Measurements from ENCODE around the gene MYT1. TPM values are rescaled to one million over a fixed set of nuclear protein-coding genes. Genes with fewer than 3 reads are reported as not detected.

Gene MYT1
- total RNA-seq, 4 donors from 2014 or later: not detected

DNA sequence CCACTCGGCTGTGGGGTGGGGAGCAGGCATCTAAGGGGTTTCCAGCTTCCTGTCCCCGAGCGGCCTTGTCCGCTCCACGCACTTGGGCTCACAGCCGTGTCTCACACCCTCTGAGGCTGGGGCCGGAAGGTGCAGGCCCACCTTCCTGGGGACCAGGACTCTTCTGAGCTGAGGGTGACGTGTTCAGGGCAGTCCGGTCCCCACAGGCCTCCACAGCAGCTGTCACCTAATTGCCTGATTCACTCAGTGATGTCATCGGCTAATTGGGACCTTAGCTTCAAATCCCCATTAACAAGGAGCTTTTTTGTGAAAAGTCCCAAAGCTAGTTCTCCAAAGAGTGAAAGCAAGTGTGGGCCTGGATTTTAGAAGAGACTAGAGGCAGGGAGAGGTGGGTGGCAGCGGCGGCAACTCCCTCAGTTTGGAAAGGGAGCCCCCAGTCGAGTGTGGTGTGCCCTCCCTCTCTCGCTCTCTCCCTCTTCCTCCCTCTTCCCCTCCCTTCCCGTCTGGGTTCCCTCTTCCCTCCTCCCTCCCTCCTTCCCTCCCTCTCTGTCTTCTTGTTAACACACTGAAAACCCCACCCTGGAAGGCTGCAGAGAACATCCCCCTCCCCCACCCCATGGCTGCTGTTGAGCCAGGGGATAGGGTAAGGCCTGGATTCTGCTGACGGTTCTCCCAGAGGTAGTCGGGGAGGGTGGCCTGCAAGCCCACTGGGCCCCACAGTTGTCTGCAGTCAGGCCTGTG, 39.0 kb downstream of the MYT1 start:
- TF ChIP-seq EP300 (IDR thresholded peaks at IDR 0.05) (no peak), POLR2A (IDR thresholded peaks at IDR 0.05; ENCODE audit: low read depth) (no peak), POLR2AphosphoS5 (IDR thresholded peaks at IDR 0.05) (no peak)
- TF ChIP-seq, protein P1, sequence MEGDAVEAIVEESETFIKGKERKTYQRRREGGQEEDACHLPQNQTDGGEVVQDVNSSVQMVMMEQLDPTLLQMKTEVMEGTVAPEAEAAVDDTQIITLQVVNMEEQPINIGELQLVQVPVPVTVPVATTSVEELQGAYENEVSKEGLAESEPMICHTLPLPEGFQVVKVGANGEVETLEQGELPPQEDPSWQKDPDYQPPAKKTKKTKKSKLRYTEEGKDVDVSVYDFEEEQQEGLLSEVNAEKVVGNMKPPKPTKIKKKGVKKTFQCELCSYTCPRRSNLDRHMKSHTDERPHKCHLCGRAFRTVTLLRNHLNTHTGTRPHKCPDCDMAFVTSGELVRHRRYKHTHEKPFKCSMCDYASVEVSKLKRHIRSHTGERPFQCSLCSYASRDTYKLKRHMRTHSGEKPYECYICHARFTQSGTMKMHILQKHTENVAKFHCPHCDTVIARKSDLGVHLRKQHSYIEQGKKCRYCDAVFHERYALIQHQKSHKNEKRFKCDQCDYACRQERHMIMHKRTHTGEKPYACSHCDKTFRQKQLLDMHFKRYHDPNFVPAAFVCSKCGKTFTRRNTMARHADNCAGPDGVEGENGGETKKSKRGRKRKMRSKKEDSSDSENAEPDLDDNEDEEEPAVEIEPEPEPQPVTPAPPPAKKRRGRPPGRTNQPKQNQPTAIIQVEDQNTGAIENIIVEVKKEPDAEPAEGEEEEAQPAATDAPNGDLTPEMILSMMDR (IDR thresholded peaks at IDR 0.05): no peak
- intact Hi-C loops (cut with DNase I): no loop called here
- H3K9me3 ChIP-seq: no peaks in the 10 kb centered on the region
- 76% methylated on average over 13 of the region's 17 CpGs for WGBS
- no peaks in the 10 kb centered on the region for H3K4me1 ChIP-seq
- no peak overlapping the region for H3K4me3 ChIP-seq
- no peak overlapping the region for H3K27ac ChIP-seq (replicated peaks in 1 of 4)
- H3K36me3 ChIP-seq: no peaks in the 10 kb centered on the region
- no peak for DNase-seq (ENCODE audit: extremely low spot score)
- H3K27me3 ChIP-seq: peaks cover 0 to 58% (median 3%) of the 10 kb centered on the region in 4 donors

DNA sequence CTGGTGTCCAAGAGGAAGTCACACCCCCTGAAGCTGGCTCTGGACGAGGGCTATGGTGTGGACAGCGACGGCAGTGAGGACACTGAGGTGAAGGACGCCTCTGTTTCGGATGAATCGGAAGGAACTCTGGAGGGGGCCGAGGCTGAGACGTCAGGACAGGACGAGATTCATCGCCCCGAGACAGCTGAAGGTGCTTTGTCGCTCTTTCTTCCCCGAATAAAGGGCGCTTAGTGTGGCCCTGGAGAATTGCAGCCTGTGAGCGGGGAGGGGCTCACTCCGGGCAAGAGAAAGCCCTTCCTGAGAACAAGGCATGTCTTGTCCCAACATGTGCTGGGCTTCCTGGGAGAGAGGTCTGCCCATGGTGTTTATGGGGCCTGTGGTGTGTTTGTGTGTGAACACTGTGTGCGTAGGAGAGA, 41.4 kb downstream of the MYT1 start:
- TF ChIP-seq, protein P1 (IDR thresholded peaks at IDR 0.05): no peak
- TF ChIP-seq POLR2A (IDR thresholded peaks at IDR 0.05; ENCODE audit: low read depth): no peak
- no peak for TF ChIP-seq POLR2AphosphoS5 (IDR thresholded peaks at IDR 0.05)
- no peak for TF ChIP-seq EP300 (IDR thresholded peaks at IDR 0.05)
- no peaks in the 10 kb centered on the region for H3K9me3 ChIP-seq
- H3K4me3 ChIP-seq: no peak overlapping the region
- H3K27ac ChIP-seq (replicated peaks in 1 of 4): no peak overlapping the region
- H3K36me3 ChIP-seq: no peaks in the 10 kb centered on the region
- DNase-seq (ENCODE audit: extremely low spot score): no peak
- H3K4me1 ChIP-seq: no peaks in the 10 kb centered on the region
- WGBS: 86% methylated on average over 16 of the region's 17 CpGs
- peaks cover 0 to 34% (median 0%) of the 10 kb centered on the region in 4 donors for H3K27me3 ChIP-seq
- intact Hi-C loops (cut with DNase I): no loop called here

DNA sequence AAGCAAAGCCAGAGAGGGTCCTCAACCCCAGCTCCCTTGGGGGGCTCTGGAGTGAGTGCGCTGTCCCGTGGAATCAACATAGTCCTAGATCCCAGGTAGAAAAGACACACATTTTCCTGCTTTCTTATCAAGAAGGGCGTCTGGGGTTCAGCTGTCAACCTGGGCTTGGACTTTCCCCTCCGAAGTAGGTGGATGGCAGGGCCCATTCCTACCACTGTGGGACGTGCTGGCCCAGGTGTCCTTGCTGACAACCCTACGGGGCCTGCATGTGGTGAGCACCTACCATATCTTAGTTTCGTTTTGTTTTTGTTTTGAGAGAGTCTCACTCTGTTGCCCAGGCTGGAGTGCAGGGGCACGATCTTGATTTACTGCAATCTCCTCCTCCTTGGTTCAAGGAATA, 42.4 kb downstream of the MYT1 start:
- TF ChIP-seq POLR2A (IDR thresholded peaks at IDR 0.05; ENCODE audit: low read depth) (no peak), POLR2AphosphoS5 (IDR thresholded peaks at IDR 0.05) (no peak), EP300 (IDR thresholded peaks at IDR 0.05) (no peak)
- TF ChIP-seq, protein P1 (IDR thresholded peaks at IDR 0.05): no peak
- Histone ChIP-seq H3K36me3 (no peaks in the 10 kb centered on the region), H3K9me3 (no peaks in the 10 kb centered on the region), H3K4me1 (no peaks in the 10 kb centered on the region), H3K27me3 (peaks cover 0 to 31% (median 0%) of the 10 kb centered on the region in 4 donors), H3K27ac (replicated peaks in 1 of 4) (no peak overlapping the region), H3K4me3 (no peak overlapping the region)
- 86% methylated on average over 7 of the region's 8 CpGs for WGBS
- DNase-seq (ENCODE audit: extremely low spot score): no peak
- intact Hi-C loops (cut with DNase I): no loop called here

DNA sequence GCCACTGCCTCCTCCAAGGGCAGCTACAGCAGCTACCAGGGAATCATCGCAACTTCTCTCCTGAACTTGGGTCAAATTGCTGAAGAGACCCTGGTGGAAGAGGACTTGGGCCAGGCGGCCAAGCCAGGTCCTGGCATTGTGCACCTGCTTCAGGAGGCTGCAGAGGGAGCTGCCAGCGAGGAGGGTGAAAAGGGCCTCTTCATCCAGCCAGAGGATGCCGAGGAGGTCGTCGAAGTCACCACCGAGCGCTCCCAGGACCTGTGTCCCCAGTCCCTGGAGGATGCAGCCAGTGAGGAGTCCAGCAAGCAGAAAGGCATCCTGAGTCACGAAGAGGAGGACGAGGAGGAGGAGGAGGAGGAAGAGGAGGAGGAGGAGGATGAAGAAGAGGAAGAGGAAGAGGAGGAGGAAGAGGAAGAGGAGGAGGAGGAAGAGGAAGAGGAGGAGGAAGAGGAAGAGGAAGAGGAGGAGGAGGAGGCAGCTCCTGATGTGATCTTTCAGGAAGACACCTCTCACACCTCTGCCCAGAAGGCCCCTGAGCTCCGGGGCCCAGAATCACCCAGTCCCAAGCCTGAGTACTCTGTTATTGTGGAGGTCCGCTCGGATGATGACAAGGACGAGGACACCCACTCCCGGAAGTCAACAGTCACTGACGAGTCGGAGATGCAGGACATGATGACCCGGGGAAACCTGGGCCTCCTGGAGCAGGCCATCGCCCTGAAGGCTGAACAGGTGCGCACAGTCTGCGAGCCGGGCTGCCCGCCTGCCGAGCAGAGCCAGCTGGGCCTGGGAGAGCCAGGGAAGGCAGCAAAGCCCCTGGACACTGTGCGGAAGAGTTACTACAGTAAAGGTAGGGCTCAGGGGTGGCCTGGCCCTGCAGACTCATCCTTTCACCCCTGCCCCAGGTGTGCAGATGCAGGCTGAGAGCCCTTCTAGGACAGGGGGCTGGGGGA, 43.7 kb downstream of the MYT1 start:
- 91% methylated on average over 25 of the region's 25 CpGs for WGBS
- peaks cover 0 to 26% (median 0%) of the 10 kb centered on the region in 4 donors for H3K27me3 ChIP-seq
- H3K4me3 ChIP-seq: no peak overlapping the region
- H3K4me1 ChIP-seq: peaks cover 9 to 13% (median 11%) of the 10 kb centered on the region in 4 donors
- intact Hi-C loops (cut with DNase I): no loop called here
- TF ChIP-seq EP300 (IDR thresholded peaks at IDR 0.05): no peak
- TF ChIP-seq POLR2A (IDR thresholded peaks at IDR 0.05; ENCODE audit: low read depth): no peak
- TF ChIP-seq, protein P1 (IDR thresholded peaks at IDR 0.05): no peak
- no peak for TF ChIP-seq POLR2AphosphoS5 (IDR thresholded peaks at IDR 0.05)
- H3K27ac ChIP-seq (replicated peaks in 1 of 4): no peak overlapping the region
- DNase-seq (ENCODE audit: extremely low spot score): no peak
- H3K9me3 ChIP-seq: no peaks in the 10 kb centered on the region
- H3K36me3 ChIP-seq: no peaks in the 10 kb centered on the region
